IgD-negative memory B cell (primary cell): ENCODE measurements around the gene MACROH2A1. TPM values are rescaled to one million over a fixed set of nuclear protein-coding genes. Genes with fewer than 3 reads are reported as not detected.
A peak's percentile ranks its signal among the peaks of the same experiment; 100 is the strongest.

Source experiments
- H3K27ac Mint-ChIP-seq, 3 donors: one replicate each; pipeline ENCODE4 v1.8.0; 2020 to 2022; ENCODE audit warnings: mild to moderate bottlenecking in 3 of 3, mixed read lengths in 3 of 3, moderate library complexity in 1 of 3
- H3K27me3 Mint-ChIP-seq: one replicate; pipeline ENCODE4 v1.8.0; 2021; ENCODE audit warnings: mixed read lengths
- H3K36me3 Mint-ChIP-seq: one replicate; pipeline ENCODE4 v1.8.0; 2020; ENCODE audit warnings: mild to moderate bottlenecking, mixed read lengths
- H3K4me1 Mint-ChIP-seq, 3 donors: one replicate each; pipeline ENCODE4 v1.8.0; 2020 to 2022; ENCODE audit warnings: mixed read lengths in 3 of 3, mild to moderate bottlenecking in 1 of 3
- H3K4me3 Mint-ChIP-seq, 4 donors: one replicate each; pipeline ENCODE4 v1.8.0; 2020 to 2022; ENCODE audit warnings: mild to moderate bottlenecking in 4 of 4, mixed read lengths in 4 of 4, moderate library complexity in 3 of 4
- H3K9me3 Mint-ChIP-seq, 3 donors: one replicate each; pipeline ENCODE4 v1.8.0; 2020 to 2021; ENCODE audit warnings: mixed read lengths in 3 of 3, mild to moderate bottlenecking in 1 of 3
- polyA plus RNA-seq: library from polyadenylated mRNA; unstranded; fragments of 300-500 nt; fragmentation: Illumina TruSeq; gene quantifications from one replicate; pipeline ENCODE4 v1.2.3, GENCODE V29; 2021

MACROH2A1 gene
- polyA plus RNA-seq, 1 donor from 2014 or later = 121 TPM

DNA sequence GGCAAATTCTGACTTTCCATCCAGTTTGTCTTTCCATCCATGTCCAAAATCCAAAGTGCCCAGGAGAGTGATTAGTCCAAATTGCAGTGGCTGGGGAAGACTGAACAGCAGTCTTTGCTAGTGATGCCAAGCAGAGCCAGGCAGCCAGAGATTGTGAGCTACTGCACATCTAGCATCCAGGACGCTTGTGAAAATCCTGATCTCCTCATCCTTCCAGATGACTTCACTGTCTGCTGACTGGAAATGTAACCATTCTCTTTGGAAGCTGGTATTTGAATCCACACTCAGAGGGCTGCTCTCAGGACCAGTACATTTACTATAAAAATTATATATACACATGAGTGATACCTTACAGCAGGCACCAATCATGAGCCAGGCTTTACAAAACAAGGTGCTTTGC lies 49.6 kb downstream of the MACROH2A1 start:
- peaks cover 12 to 20% (median 14%) of the 10 kb centered on the region in 3 donors for H3K4me1 Mint-ChIP-seq
- H3K9me3 Mint-ChIP-seq = no peaks in the 10 kb centered on the region
- no peaks in the 10 kb centered on the region for H3K27me3 Mint-ChIP-seq
- no peak overlapping the region for H3K4me3 Mint-ChIP-seq
- H3K36me3 Mint-ChIP-seq = peaks cover 9% of the 10 kb centered on the region
- H3K27ac Mint-ChIP-seq = no peak overlapping the region

DNA sequence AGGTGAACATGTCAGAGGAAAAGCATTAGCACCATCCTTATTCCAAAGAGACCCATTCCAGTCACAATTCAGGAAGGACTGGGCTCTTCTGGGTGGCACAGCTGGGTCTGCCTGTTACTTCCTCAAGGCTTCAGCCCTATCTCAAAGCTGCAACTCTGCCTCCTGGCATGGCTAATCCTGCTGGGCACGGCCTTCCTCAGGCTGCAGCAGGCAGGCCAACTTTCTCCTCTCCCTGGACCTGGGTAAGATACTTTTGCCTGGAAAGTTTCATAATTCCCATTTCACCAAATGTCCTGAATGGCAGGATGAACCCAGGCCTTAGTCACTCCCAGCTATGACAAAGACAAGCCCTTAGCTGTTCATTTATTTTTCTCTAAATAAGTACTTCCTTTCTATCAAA lies 50.1 kb downstream of the MACROH2A1 start:
- no peaks in the 10 kb centered on the region for H3K27me3 Mint-ChIP-seq
- H3K27ac Mint-ChIP-seq = peak overlapping the region in 1 of 3 donors; percentile 37
- no peak overlapping the region for H3K4me3 Mint-ChIP-seq
- H3K36me3 Mint-ChIP-seq = peaks cover 14% of the 10 kb centered on the region
- peaks cover 12 to 19% (median 14%) of the 10 kb centered on the region in 3 donors for H3K4me1 Mint-ChIP-seq
- no peaks in the 10 kb centered on the region for H3K9me3 Mint-ChIP-seq

GRCh38 chr5:135347392-135347791 lies 51.6 kb downstream of the MACROH2A1 start:
- no peaks in the 10 kb centered on the region for H3K27me3 Mint-ChIP-seq
- peaks cover 12 to 19% (median 14%) of the 10 kb centered on the region in 3 donors for H3K4me1 Mint-ChIP-seq
- H3K36me3 Mint-ChIP-seq = peaks cover 18% of the 10 kb centered on the region
- H3K4me3 Mint-ChIP-seq = no peak overlapping the region
- no peaks in the 10 kb centered on the region for H3K9me3 Mint-ChIP-seq
- no peak overlapping the region for H3K27ac Mint-ChIP-seq

DNA sequence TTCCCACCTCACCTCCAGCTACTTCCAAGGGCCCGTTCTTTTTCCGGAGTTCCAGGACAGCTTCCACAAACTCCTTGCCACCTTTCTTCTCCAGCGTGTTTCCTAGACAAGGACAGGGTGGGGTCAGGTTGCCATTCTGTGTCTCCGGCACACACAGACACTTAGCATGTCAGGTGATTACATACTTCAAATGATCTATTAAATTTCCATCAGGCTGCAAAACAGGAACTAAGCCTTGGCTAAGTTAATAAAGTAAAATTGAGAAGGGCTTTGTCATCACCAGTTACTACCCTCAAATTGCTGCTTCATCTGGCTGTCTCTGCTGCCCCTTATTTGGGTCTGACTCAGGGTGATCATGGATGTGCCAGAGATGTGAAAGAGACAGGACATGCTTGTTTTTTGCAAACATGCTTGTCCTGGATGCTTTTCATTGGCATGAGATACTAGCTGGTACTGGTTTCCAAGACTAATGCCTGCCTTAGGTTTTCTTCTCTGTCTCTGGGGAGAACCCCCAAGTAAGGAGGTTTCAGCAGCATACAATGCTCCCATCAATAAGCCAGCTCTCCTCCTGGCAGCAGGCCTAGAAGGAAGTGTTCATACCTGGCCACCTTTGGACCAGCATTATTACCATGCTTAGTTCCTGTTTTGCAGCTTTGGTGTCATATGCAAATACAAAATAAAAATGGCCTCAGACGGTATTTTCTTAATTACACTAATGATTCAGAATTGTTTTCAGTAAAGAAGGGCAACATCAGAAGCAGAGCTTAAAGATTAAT lies 52.9 kb downstream of the MACROH2A1 start:
- peak overlapping the region in 2 of 4 donors; percentile 60 to 86 for H3K4me3 Mint-ChIP-seq
- peak overlapping the region in 2 of 3 donors; percentile 37 to 79 for H3K27ac Mint-ChIP-seq
- peaks cover 18% of the 10 kb centered on the region for H3K36me3 Mint-ChIP-seq
- no peaks in the 10 kb centered on the region for H3K9me3 Mint-ChIP-seq
- H3K27me3 Mint-ChIP-seq = no peaks in the 10 kb centered on the region
- H3K4me1 Mint-ChIP-seq = peaks cover 12 to 19% (median 14%) of the 10 kb centered on the region in 3 donors

GRCh38 chr5:135344349-135344748 lies 54.7 kb downstream of the MACROH2A1 start:
- no peak overlapping the region for H3K4me3 Mint-ChIP-seq
- peaks cover 12 to 19% (median 14%) of the 10 kb centered on the region in 3 donors for H3K4me1 Mint-ChIP-seq
- peaks cover 16% of the 10 kb centered on the region for H3K36me3 Mint-ChIP-seq
- H3K9me3 Mint-ChIP-seq = no peaks in the 10 kb centered on the region
- no peaks in the 10 kb centered on the region for H3K27me3 Mint-ChIP-seq
- no peak overlapping the region for H3K27ac Mint-ChIP-seq

GRCh38 chr5:135343413-135343812 lies 55.6 kb downstream of the MACROH2A1 start:
- H3K36me3 Mint-ChIP-seq = peaks cover 16% of the 10 kb centered on the region
- H3K4me3 Mint-ChIP-seq = peak overlapping the region in 1 of 4 donors; percentile 47
- H3K27me3 Mint-ChIP-seq = no peaks in the 10 kb centered on the region
- no peaks in the 10 kb centered on the region for H3K9me3 Mint-ChIP-seq
- H3K27ac Mint-ChIP-seq = peak overlapping the region in 1 of 3 donors; percentile 33
- peaks cover 12 to 19% (median 14%) of the 10 kb centered on the region in 3 donors for H3K4me1 Mint-ChIP-seq

DNA sequence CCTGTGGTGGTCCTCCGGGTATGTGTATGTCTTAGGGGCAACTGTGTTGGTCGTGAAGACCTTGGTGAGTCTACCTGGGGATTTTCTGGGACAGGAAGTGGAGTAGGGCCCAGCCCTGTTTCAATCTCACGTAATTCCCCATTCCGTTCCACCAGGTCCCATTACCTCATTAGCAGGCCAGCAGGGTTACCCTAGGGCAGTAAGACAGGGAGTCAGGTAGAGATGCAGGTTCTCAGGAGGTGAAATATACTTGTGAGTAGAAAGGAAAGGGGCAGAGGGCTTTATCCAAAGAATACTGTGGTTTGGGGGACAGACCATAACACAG lies 56.5 kb downstream of the MACROH2A1 start:
- Mint-ChIP-seq H3K9me3 (no peaks in the 10 kb centered on the region), H3K27ac (no peak overlapping the region), H3K27me3 (no peaks in the 10 kb centered on the region), H3K4me3 (peak overlapping the region in 1 of 4 donors; percentile 17), H3K4me1 (peaks cover 12 to 19% (median 14%) of the 10 kb centered on the region in 3 donors), H3K36me3 (peaks cover 16% of the 10 kb centered on the region)

DNA sequence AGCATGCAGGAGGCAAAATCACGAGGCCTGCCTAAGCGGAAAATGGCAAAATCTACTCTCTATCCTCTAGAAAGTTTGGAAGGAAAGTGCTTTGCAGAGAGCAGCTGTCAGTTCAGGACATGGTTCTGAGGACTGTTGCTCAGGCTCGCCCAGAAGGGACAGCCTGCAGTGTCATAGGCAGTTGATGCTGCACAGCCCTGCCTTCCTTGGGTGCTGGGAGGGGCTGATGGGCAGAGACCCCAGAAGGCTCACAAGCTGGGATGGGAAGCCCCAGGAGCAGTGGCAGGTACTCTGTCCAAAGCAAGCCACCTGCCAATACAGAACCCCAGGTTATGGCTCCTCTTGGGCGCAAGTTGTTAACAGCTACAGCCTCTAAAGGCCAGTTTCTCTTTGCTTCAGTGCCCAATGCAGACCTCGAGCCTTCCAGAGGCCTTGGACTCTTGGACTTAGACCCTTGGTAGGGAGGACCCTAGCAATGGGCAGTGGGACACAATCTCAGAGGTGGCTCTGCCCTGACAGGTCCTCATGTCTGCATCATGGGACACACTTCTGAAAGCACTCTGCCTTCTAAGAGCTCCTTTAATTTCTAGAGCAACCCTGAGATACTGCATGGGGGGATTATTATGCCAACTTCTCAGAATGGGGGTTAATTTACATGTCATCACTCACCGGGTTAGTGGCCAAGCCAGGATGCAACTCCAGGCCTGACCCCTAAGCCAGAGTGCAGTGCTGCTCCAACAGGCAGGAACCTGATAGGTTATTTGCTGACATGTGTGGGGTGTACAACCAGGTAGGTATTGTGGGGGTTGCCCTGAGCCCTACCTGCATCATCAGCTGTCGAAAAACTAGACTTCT lies 57.1 kb downstream of the MACROH2A1 start:
- Mint-ChIP-seq H3K27me3 (no peaks in the 10 kb centered on the region), H3K27ac (no peak overlapping the region), H3K36me3 (peaks cover 16% of the 10 kb centered on the region), H3K4me3 (peak overlapping the region in 1 of 4 donors; percentile 17), H3K9me3 (no peaks in the 10 kb centered on the region), H3K4me1 (peaks cover 12 to 18% (median 13%) of the 10 kb centered on the region in 3 donors)

GRCh38 chr5:135341016-135341666 lies 57.9 kb downstream of the MACROH2A1 start:
- Mint-ChIP-seq H3K27me3 (no peaks in the 10 kb centered on the region), H3K36me3 (peaks cover 16% of the 10 kb centered on the region), H3K4me1 (peaks cover 5 to 10% (median 5%) of the 10 kb centered on the region in 3 donors), H3K27ac (no peak overlapping the region), H3K4me3 (no peak overlapping the region), H3K9me3 (no peaks in the 10 kb centered on the region)

DNA sequence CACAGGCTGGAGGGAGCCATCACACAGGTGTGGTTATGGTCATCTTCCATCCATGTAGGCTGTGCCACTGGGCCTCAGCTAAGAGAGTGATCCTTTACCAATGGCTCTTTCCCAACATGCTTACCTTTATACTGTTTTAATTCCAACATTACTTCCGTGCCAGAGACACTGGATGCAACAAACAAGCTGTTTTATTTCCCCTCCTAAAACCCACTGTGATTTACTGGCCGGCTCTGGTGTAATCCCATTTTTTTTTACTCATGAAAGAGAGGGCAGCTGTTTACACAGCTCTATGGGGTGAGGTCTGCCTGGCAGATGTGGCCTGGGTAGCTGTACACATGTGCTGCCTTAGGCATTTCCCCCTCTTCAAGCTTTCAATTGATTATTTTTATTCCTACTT lies 58.5 kb downstream of the MACROH2A1 start:
- H3K27ac Mint-ChIP-seq = no peak overlapping the region
- no peak overlapping the region for H3K4me3 Mint-ChIP-seq
- peaks cover 13% of the 10 kb centered on the region for H3K36me3 Mint-ChIP-seq
- no peaks in the 10 kb centered on the region for H3K27me3 Mint-ChIP-seq
- H3K4me1 Mint-ChIP-seq = peaks cover 0 to 5% (median 0%) of the 10 kb centered on the region in 3 donors
- no peaks in the 10 kb centered on the region for H3K9me3 Mint-ChIP-seq

DNA sequence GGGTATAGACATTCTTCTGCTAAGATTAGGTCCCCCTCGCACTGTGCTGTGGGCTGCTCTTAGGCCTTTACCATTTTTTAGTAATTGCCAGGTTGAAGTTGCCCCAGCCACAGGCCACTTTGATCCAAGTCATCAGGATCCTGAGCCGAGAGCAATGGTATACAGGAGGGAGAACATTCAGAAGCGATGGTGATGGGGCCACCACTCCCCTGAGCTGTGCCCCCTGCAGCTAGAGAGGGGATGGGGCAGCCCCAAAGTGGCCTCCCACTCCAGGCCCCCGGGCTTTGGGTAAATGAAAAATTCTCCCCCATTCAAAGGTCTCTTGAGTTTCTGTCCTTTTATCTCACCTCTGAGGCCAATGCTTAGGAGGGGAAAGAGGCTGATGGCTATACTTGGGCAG lies 59.4 kb downstream of the MACROH2A1 start:
- no peaks in the 10 kb centered on the region for H3K27me3 Mint-ChIP-seq
- H3K36me3 Mint-ChIP-seq = peaks cover 11% of the 10 kb centered on the region
- no peaks in the 10 kb centered on the region for H3K9me3 Mint-ChIP-seq
- no peak overlapping the region for H3K27ac Mint-ChIP-seq
- H3K4me3 Mint-ChIP-seq = no peak overlapping the region
- no peaks in the 10 kb centered on the region for H3K4me1 Mint-ChIP-seq

- no peak overlapping the region for H3K4me3 Mint-ChIP-seq
- H3K27me3 Mint-ChIP-seq = no peaks in the 10 kb centered on the region
- peaks cover 9% of the 10 kb centered on the region for H3K36me3 Mint-ChIP-seq
- no peak overlapping the region for H3K27ac Mint-ChIP-seq
- H3K9me3 Mint-ChIP-seq = no peaks in the 10 kb centered on the region
- H3K4me1 Mint-ChIP-seq = no peaks in the 10 kb centered on the region
These were observed 59.8 kb downstream of the MACROH2A1 start for GRCh38 chr5:135339189-135339588.

DNA sequence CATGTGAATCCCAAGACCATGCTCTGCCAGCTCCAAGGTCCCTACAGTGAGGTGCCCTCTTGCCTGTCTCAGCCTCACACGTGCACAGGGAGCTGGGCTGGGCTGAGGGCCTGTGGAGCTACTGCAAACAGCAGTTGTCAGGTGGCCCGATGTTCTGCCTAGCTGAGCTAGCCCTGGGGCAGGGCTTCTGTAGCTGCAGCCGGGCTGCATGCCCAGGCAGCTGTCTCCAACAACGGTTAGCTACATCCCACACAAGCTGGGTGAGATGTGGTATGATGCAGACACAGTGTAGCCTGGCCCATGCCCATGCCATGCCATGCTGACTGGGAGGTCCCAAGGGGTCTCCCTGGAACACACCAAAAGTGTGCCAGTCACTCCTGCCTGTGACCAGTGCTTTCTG lies 62.0 kb downstream of the MACROH2A1 start:
- no peaks in the 10 kb centered on the region for H3K27me3 Mint-ChIP-seq
- H3K9me3 Mint-ChIP-seq = no peaks in the 10 kb centered on the region
- H3K4me1 Mint-ChIP-seq = peaks cover 0 to 3% (median 3%) of the 10 kb centered on the region in 3 donors
- no peak overlapping the region for H3K4me3 Mint-ChIP-seq
- no peak overlapping the region for H3K27ac Mint-ChIP-seq
- H3K36me3 Mint-ChIP-seq = no peaks in the 10 kb centered on the region

DNA sequence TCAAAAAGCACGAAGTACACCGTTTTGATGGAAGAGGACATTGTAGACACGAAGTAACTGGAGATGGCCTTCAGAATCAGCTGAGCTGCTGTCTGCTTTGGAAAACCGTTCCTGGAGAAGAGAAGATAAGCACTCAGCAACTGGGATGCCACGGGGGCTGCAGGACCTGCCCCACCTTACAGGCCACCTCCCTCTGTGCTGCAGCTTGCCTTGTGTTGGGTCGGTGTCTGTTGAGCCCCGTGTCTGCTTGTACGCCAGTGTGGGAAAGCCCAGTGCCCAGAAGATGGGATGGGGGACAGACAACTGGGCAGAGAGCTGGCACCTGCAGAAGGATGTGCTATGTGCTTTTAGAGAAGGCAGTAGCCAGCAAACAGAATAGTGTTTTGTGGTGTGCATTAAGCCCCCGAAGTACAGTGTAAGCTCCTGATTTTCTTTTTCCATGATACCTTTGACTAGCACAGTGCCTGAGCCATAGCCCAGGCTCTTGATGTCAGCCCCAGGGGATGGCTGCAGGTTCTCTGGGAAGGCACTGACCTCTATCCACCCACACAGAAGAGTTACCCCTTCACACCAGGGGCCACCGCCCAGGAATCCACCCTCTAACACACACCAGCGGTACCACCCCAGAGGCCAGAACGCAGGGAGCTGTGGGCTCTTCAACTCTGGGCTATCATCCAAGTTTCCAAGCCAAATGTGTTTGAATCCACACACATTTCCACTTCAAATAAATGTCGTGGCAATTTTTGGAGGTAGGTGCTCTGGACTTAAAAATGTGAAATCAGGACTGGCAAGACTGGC lies 63.8 kb downstream of the MACROH2A1 start:
- no peaks in the 10 kb centered on the region for H3K9me3 Mint-ChIP-seq
- H3K4me3 Mint-ChIP-seq = no peak overlapping the region
- no peaks in the 10 kb centered on the region for H3K27me3 Mint-ChIP-seq
- peak overlapping the region in 1 of 3 donors; percentile 83 for H3K27ac Mint-ChIP-seq
- peaks cover 0 to 3% (median 3%) of the 10 kb centered on the region in 3 donors for H3K4me1 Mint-ChIP-seq
- peaks cover 2% of the 10 kb centered on the region for H3K36me3 Mint-ChIP-seq
